Transverse colon (tissue), 4 donors: ENCODE results near the gene EPHB2. TPM values are rescaled to one million over a fixed set of nuclear protein-coding genes. Genes with fewer than 3 reads are reported as not detected.

Experiments used
- DNase-seq: peaks from one replicate; pipeline ENCODE4 v3.0.0-alpha.2; 2019
- H3K27ac ChIP-seq, 4 donors: fragments of 200-600 bp; sonication (generic); 2 replicates each; pipeline ENCODE4 v1.5.1; 2016 to 2018; ENCODE audit warnings: inconsistent platforms in 4 of 4
- H3K27me3 ChIP-seq: fragments of 200-600 bp; sonication (generic); 2 replicates; pipeline ENCODE4 v1.5.1; 2017; ENCODE audit warnings: inconsistent platforms
- H3K36me3 ChIP-seq, 4 donors: fragments of 200-600 bp; sonication (generic); 2 replicates each; pipeline ENCODE4 v1.5.1; 2017 to 2019; ENCODE audit warnings: inconsistent platforms in 4 of 4
- H3K4me1 ChIP-seq, 4 donors: fragments of 200-600 bp; sonication (generic); 2 replicates each; pipeline ENCODE4 v1.5.1; 2017 to 2020; ENCODE audit warnings: inconsistent platforms in 4 of 4
- H3K4me3 ChIP-seq, 4 donors: fragments of 200-600 bp; sonication (generic); 1 replicate in 1 of 4; 2 replicates in 3 of 4; pipeline versions ENCODE4 v1.5.1 to v1.6.1; 2017 to 2019; ENCODE audit warnings: inconsistent platforms in 4 of 4
- H3K9me3 ChIP-seq, 2 donors: fragments of 200-600 bp; sonication (generic); 2 replicates each; pipeline ENCODE4 v1.5.1; 2017 to 2019; ENCODE audit warnings: inconsistent platforms in 2 of 2
- EP300 ChIP-seq: sonication (generic); formaldehyde crosslinking; IDR thresholded peaks from one replicate; pipeline ENCODE4 v1.6.1; 2017; ENCODE audit warnings: antibody characterized with exemption, low read depth
- POLR2A ChIP-seq: fragments of 450-650 bp; IDR thresholded peaks from one replicate; pipeline ENCODE4 v1.6.1; 2016; ENCODE audit warnings: antibody characterized with exemption, mild to moderate bottlenecking, moderate library complexity
- POLR2AphosphoS5 ChIP-seq, 3 donors: sonication (generic); formaldehyde crosslinking; IDR thresholded peaks; one replicate each; pipeline ENCODE4 v1.6.1; 2016; ENCODE audit warnings: antibody characterized with exemption in 3 of 3
- WGBS, 2 donors: methylation state at CpG; one replicate each; pipeline ENCODE4 v1.1.5; 2018; ENCODE audit warnings: low coverage in 1 of 2; 5-methylcytosine and 5-hydroxymethylcytosine counted together
- in situ Hi-C, 4 donors: fragments of 200-750 bp; cut with MboI; loops; one replicate each; pipeline versions ENCODE4 v1.15.0 to v1.15.1; 2017; ENCODE audit warnings: low sequenced_read_pairs in 3 of 4, low pct_ligation_motif_present in 1 of 4, low pct_unique_long_range_greater_than_20kb in 1 of 4
- intact Hi-C: fragments of 100-400 bp; cut with DNase I; formaldehyde crosslinking; loops from one replicate; pipeline ENCODE4 v1.15.1; 2023; ENCODE audit warnings: low total_unique reads
- total RNA-seq, 4 donors: library from RNA; depleted of rRNA; stranded (reverse); fragments of >200 nt; gene quantifications; one replicate each; pipeline ENCODE4 v1.1.0, GENCODE V29; 2016
- TF ChIP-seq, protein P1 (sequence below), 5 experiments: fragments of 200-600 bp in 3 of 5; fragments of 450-650 bp in 2 of 5; sonication (generic) in 3 of 5; IDR thresholded peaks; 1 replicate in 2 of 5; 2 replicates in 3 of 5; pipeline ENCODE4 v1.5.1; 2016 to 2017; ENCODE audit warnings: antibody characterized with exemption in 5 of 5, inconsistent platforms in 3 of 5, mild to moderate bottlenecking in 2 of 5, moderate library complexity in 1 of 5

EPHB2 gene
- total RNA-seq, 4 donors from 2014 or later: 3.0 to 152 (median 27.9) TPM

- no peaks in the 10 kb centered on the region for H3K36me3 ChIP-seq
- WGBS, 2 donors: 89% methylated on average over 15 of the region's 16 CpGs; no CpG with 5 or more reads in 1 of the 2 donors
- H3K4me1 ChIP-seq: peaks cover 0 to 4% (median 3%) of the 10 kb centered on the region in 4 donors
- TF ChIP-seq POLR2AphosphoS5 (IDR thresholded peaks at IDR 0.05) (no peak), EP300 (no peak), POLR2A (no peak)
- TF ChIP-seq, protein P1, sequence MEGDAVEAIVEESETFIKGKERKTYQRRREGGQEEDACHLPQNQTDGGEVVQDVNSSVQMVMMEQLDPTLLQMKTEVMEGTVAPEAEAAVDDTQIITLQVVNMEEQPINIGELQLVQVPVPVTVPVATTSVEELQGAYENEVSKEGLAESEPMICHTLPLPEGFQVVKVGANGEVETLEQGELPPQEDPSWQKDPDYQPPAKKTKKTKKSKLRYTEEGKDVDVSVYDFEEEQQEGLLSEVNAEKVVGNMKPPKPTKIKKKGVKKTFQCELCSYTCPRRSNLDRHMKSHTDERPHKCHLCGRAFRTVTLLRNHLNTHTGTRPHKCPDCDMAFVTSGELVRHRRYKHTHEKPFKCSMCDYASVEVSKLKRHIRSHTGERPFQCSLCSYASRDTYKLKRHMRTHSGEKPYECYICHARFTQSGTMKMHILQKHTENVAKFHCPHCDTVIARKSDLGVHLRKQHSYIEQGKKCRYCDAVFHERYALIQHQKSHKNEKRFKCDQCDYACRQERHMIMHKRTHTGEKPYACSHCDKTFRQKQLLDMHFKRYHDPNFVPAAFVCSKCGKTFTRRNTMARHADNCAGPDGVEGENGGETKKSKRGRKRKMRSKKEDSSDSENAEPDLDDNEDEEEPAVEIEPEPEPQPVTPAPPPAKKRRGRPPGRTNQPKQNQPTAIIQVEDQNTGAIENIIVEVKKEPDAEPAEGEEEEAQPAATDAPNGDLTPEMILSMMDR (IDR thresholded peaks at IDR 0.05): no peak
- intact Hi-C loops (no loop called here), in situ Hi-C loops (no loop called here)
- H3K9me3 ChIP-seq: no peaks in the 10 kb centered on the region
- no peak overlapping the region for H3K27ac ChIP-seq
- DNase-seq: no peak
- H3K4me3 ChIP-seq: no peak overlapping the region
- no peaks in the 10 kb centered on the region for H3K27me3 ChIP-seq
These were observed 89.3 kb downstream of the EPHB2 start for GRCh38 chr1:22799971-22800370.

DNA sequence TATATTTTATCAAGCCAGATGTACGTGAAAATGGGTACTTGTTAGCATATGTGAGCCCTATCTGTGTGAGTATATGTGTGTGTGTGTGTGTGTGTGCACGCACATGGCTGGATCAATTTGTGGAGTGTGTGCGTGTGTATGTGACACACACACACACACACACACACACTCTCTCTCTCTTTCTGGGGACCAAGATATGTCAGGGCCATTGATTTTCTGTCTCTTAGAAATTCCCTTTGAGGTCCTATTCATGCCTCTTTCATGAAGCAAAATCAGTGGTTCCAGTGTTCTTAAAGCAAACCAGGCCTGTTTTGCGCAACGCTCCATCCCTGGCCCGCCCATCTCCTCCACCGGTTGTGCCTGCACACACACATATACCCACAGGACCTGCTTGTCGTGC, 90.0 kb downstream of the EPHB2 start:
- Histone ChIP-seq H3K27me3 (no peaks in the 10 kb centered on the region), H3K4me3 (no peak overlapping the region), H3K27ac (no peak overlapping the region), H3K4me1 (no peaks in the 10 kb centered on the region), H3K9me3 (no peaks in the 10 kb centered on the region), H3K36me3 (no peaks in the 10 kb centered on the region)
- in situ Hi-C loops (no loop called here), intact Hi-C loops (no loop called here)
- no peak for DNase-seq
- TF ChIP-seq POLR2A (no peak), EP300 (no peak), POLR2AphosphoS5 (IDR thresholded peaks at IDR 0.05) (no peak)
- TF ChIP-seq, protein P1 (IDR thresholded peaks at IDR 0.05): no peak
- WGBS, 2 donors: 78 to 87% methylated on average over 4 to 8 of the region's 8 CpGs

- Histone ChIP-seq H3K4me3 (no peak overlapping the region), H3K4me1 (no peaks in the 10 kb centered on the region), H3K36me3 (no peaks in the 10 kb centered on the region), H3K27ac (no peak overlapping the region), H3K9me3 (no peaks in the 10 kb centered on the region), H3K27me3 (no peaks in the 10 kb centered on the region)
- no peak for DNase-seq
- in situ Hi-C loops: no loop called here
- intact Hi-C loops: no loop called here
- WGBS, 2 donors: 87% methylated on average over 9 of the region's 9 CpGs; no CpG with 5 or more reads in 1 of the 2 donors
- TF ChIP-seq POLR2A: no peak
- no peak for TF ChIP-seq EP300
- TF ChIP-seq, protein P1 (IDR thresholded peaks at IDR 0.05): no peak
- TF ChIP-seq POLR2AphosphoS5 (IDR thresholded peaks at IDR 0.05): no peak
These were observed 90.7 kb downstream of the EPHB2 start for GRCh38 chr1:22801347-22801746.

- 53 to 86% methylated on average over 2 to 19 of the region's 19 CpGs for WGBS, 2 donors
- H3K4me3 ChIP-seq: no peak overlapping the region
- TF ChIP-seq EP300 (no peak), POLR2AphosphoS5 (IDR thresholded peaks at IDR 0.05) (no peak)
- H3K27me3 ChIP-seq: no peaks in the 10 kb centered on the region
- H3K27ac ChIP-seq: no peak overlapping the region
- intact Hi-C loops: no loop called here
- H3K36me3 ChIP-seq: no peaks in the 10 kb centered on the region
- no peak for DNase-seq
- in situ Hi-C loops: no loop called here
- H3K9me3 ChIP-seq: no peaks in the 10 kb centered on the region
- no peaks in the 10 kb centered on the region for H3K4me1 ChIP-seq
These were observed 91.1 kb downstream of the EPHB2 start for GRCh38 chr1:22801761-22802160.

DNA sequence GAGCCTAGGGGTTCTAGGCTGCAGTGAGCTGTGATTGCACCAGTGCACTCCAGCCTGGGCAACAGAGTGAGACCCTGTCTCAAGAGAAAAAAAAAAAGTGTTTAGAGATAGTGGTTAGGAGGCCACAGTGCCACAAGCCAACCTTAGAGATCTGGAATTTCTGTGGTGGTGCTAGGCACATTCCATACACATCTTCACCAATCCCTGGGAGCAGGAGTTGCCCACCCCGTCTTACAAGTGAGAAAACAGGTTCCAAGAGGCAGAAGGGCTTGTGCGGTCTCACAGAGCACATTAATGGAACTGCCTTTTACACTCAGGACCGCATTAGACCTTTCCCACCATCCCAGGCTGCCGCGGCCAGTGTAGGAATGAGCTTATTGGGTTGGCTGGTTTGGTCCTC, 93.2 kb downstream of the EPHB2 start:
- H3K4me3 ChIP-seq: no peak overlapping the region
- H3K9me3 ChIP-seq: no peaks in the 10 kb centered on the region
- DNase-seq: no peak
- peaks cover 0 to 11% (median 1%) of the 10 kb centered on the region in 4 donors for H3K4me1 ChIP-seq
- H3K36me3 ChIP-seq: no peaks in the 10 kb centered on the region
- intact Hi-C loops (no loop called here), in situ Hi-C loops (no loop called here)
- H3K27me3 ChIP-seq: no peaks in the 10 kb centered on the region
- H3K27ac ChIP-seq: no peak overlapping the region
- WGBS, 2 donors: 80 to 92% methylated on average over 1 to 5 of the region's 5 CpGs
- TF ChIP-seq, protein P1 (IDR thresholded peaks at IDR 0.05): no peak
- TF ChIP-seq POLR2A: no peak
- no peak for TF ChIP-seq EP300
- TF ChIP-seq POLR2AphosphoS5 (IDR thresholded peaks at IDR 0.05): no peak
